ENCODE data around the gene ACVR1B.
"Not testable (repeated sequence)": the region's sequence is repeated elsewhere in the genome, so short reads cannot be mapped to it uniquely, and the experiment has no call there.

ACVR1B gene

GRCh38 chr12:51975196-51975595, 23.7 kb downstream of the ACVR1B start:
- Mint-ChIP-seq H3K4me1 (ENCODE audit: low read depth) (peaks cover 84% of the 10 kb centered on the region), H3K27me3 (no peaks in the 10 kb centered on the region), H3K9me3 (no peaks in the 10 kb centered on the region), H3K4me3 (no peak overlapping the region), H3K27ac (no peak overlapping the region), H3K36me3 (ENCODE audit: low read depth) (peaks cover 46% of the 10 kb centered on the region)
- intact Hi-C loops (cut with micrococcal nuclease), result loop anchor here (10.0 kb wide), 1 partner anchor 50 kb away; no protein-coding TSS in a partner anchor

- Mint-ChIP-seq H3K4me3 (no peak overlapping the region), H3K4me1 (ENCODE audit: low read depth) (peaks cover 75% of the 10 kb centered on the region), H3K27ac (no peak overlapping the region), H3K27me3 (no peaks in the 10 kb centered on the region), H3K36me3 (ENCODE audit: low read depth) (peaks cover 57% of the 10 kb centered on the region), H3K9me3 (no peaks in the 10 kb centered on the region)
- intact Hi-C loops (cut with micrococcal nuclease), result loop anchor here (10.0 kb wide), 1 partner anchor 52 kb away; no protein-coding TSS in a partner anchor
These were observed 25.1 kb downstream of the ACVR1B start for GRCh38 chr12:51976376-51977160.

- intact Hi-C loops (cut with micrococcal nuclease), result loop anchor here (10.0 kb wide), 1 partner anchor 53 kb away; no protein-coding TSS in a partner anchor
- Mint-ChIP-seq H3K27me3 (no peaks in the 10 kb centered on the region), H3K4me3 (no peak overlapping the region), H3K27ac (no peak overlapping the region), H3K4me1 (ENCODE audit: low read depth) (peaks cover 69% of the 10 kb centered on the region), H3K36me3 (ENCODE audit: low read depth) (peaks cover 65% of the 10 kb centered on the region), H3K9me3 (no peaks in the 10 kb centered on the region)
These were observed 25.8 kb downstream of the ACVR1B start for GRCh38 chr12:51977320-51977753.

GRCh38 chr12:51979306-51979705, 27.8 kb downstream of the ACVR1B start:
- H3K9me3 Mint-ChIP-seq, H3K4me3 Mint-ChIP-seq, H3K27me3 Mint-ChIP-seq, H3K27ac Mint-ChIP-seq: not testable (repeated sequence)
- intact Hi-C loops (cut with micrococcal nuclease), result loop anchor here (10.0 kb wide), 1 partner anchor 55 kb away; no protein-coding TSS in a partner anchor
- H3K36me3 Mint-ChIP-seq (ENCODE audit: low read depth), result peaks cover 82% of the 10 kb centered on the region
- peaks cover 50% of the 10 kb centered on the region for H3K4me1 Mint-ChIP-seq (ENCODE audit: low read depth)

GRCh38 chr12:51980051-51980808, 28.7 kb downstream of the ACVR1B start:
- H3K9me3 Mint-ChIP-seq, result no peaks in the 10 kb centered on the region
- intact Hi-C loops (cut with micrococcal nuclease), result loop anchor here (1.0 kb wide), 1 partner anchor 85 kb away; no protein-coding TSS in a partner anchor
- H3K36me3 Mint-ChIP-seq (ENCODE audit: low read depth), result peaks cover 86% of the 10 kb centered on the region
- H3K27ac Mint-ChIP-seq, result no peak overlapping the region
- peaks cover 41% of the 10 kb centered on the region for H3K4me1 Mint-ChIP-seq (ENCODE audit: low read depth)
- H3K4me3 Mint-ChIP-seq, result no peak overlapping the region
- no peaks in the 10 kb centered on the region for H3K27me3 Mint-ChIP-seq

- H3K9me3 Mint-ChIP-seq, result no peaks in the 10 kb centered on the region
- intact Hi-C loops (cut with micrococcal nuclease), result loop anchor here (1.0 kb wide), 1 partner anchor 85 kb away; no protein-coding TSS in a partner anchor
- H3K27ac Mint-ChIP-seq, result no peak overlapping the region
- H3K36me3 Mint-ChIP-seq (ENCODE audit: low read depth), result peaks cover 86% of the 10 kb centered on the region
- peaks cover 36% of the 10 kb centered on the region for H3K4me1 Mint-ChIP-seq (ENCODE audit: low read depth)
- no peak overlapping the region for H3K4me3 Mint-ChIP-seq
- H3K27me3 Mint-ChIP-seq, result no peaks in the 10 kb centered on the region
These were observed 29.3 kb downstream of the ACVR1B start for GRCh38 chr12:51980809-51981127.

GRCh38 chr12:51984657-51985056, 33.2 kb downstream of the ACVR1B start:
- intact Hi-C loops (cut with micrococcal nuclease), result no loop called here
- H3K4me1 Mint-ChIP-seq (ENCODE audit: low read depth), result peaks cover 12% of the 10 kb centered on the region
- peaks cover 69% of the 10 kb centered on the region for H3K36me3 Mint-ChIP-seq (ENCODE audit: low read depth)
- H3K9me3 Mint-ChIP-seq, result no peaks in the 10 kb centered on the region
- H3K4me3 Mint-ChIP-seq, result no peak overlapping the region
- H3K27ac Mint-ChIP-seq, result no peak overlapping the region
- H3K27me3 Mint-ChIP-seq, result no peaks in the 10 kb centered on the region

- Mint-ChIP-seq H3K27ac (no peak overlapping the region), H3K4me1 (ENCODE audit: low read depth) (peaks cover 9% of the 10 kb centered on the region), H3K27me3 (no peaks in the 10 kb centered on the region), H3K4me3 (no peak overlapping the region), H3K9me3 (no peaks in the 10 kb centered on the region), H3K36me3 (ENCODE audit: low read depth) (peaks cover 67% of the 10 kb centered on the region)
- intact Hi-C loops (cut with micrococcal nuclease), result no loop called here
These were observed 33.8 kb downstream of the ACVR1B start for GRCh38 chr12:51985154-51985835.

GRCh38 chr12:51986834-51987233, 35.3 kb downstream of the ACVR1B start:
- intact Hi-C loops (cut with micrococcal nuclease), result no loop called here
- Mint-ChIP-seq H3K4me3 (no peak overlapping the region), H3K36me3 (ENCODE audit: low read depth) (peaks cover 56% of the 10 kb centered on the region), H3K27ac (no peak overlapping the region), H3K9me3 (no peaks in the 10 kb centered on the region), H3K27me3 (no peaks in the 10 kb centered on the region), H3K4me1 (ENCODE audit: low read depth) (peaks cover 9% of the 10 kb centered on the region)

GRCh38 chr12:51992246-51992645, 40.7 kb downstream of the ACVR1B start:
- Mint-ChIP-seq H3K4me3 (no peak overlapping the region), H3K27ac (no peak overlapping the region), H3K9me3 (no peaks in the 10 kb centered on the region), H3K36me3 (ENCODE audit: low read depth) (peaks cover 57% of the 10 kb centered on the region), H3K27me3 (no peaks in the 10 kb centered on the region), H3K4me1 (ENCODE audit: low read depth) (peaks cover 18% of the 10 kb centered on the region)
- intact Hi-C loops (cut with micrococcal nuclease), result no loop called here

GRCh38 chr12:51994539-51994820, 43.0 kb downstream of the ACVR1B start:
- H3K9me3 Mint-ChIP-seq, result no peaks in the 10 kb centered on the region
- peaks cover 62% of the 10 kb centered on the region for H3K36me3 Mint-ChIP-seq (ENCODE audit: low read depth)
- H3K27ac Mint-ChIP-seq, result no peak overlapping the region
- intact Hi-C loops (cut with micrococcal nuclease), result no loop called here
- H3K4me3 Mint-ChIP-seq, result no peak overlapping the region
- H3K27me3 Mint-ChIP-seq, result no peaks in the 10 kb centered on the region
- H3K4me1 Mint-ChIP-seq (ENCODE audit: low read depth), result peaks cover 18% of the 10 kb centered on the region

- intact Hi-C loops (cut with micrococcal nuclease), result no loop called here
- Mint-ChIP-seq H3K27ac (no peak overlapping the region), H3K36me3 (ENCODE audit: low read depth) (peaks cover 65% of the 10 kb centered on the region), H3K4me1 (ENCODE audit: low read depth) (peaks cover 13% of the 10 kb centered on the region), H3K9me3 (no peaks in the 10 kb centered on the region), H3K4me3 (no peak overlapping the region), H3K27me3 (no peaks in the 10 kb centered on the region)
These were observed 43.5 kb downstream of the ACVR1B start for GRCh38 chr12:51994959-51995358.

- H3K36me3 Mint-ChIP-seq (ENCODE audit: low read depth), result peaks cover 59% of the 10 kb centered on the region
- H3K4me1 Mint-ChIP-seq (ENCODE audit: low read depth), result peaks cover 17% of the 10 kb centered on the region
- H3K4me3 Mint-ChIP-seq, result no peak overlapping the region
- H3K9me3 Mint-ChIP-seq, result no peaks in the 10 kb centered on the region
- intact Hi-C loops (cut with micrococcal nuclease), result no loop called here
- no peak overlapping the region for H3K27ac Mint-ChIP-seq
- no peaks in the 10 kb centered on the region for H3K27me3 Mint-ChIP-seq
These were observed 45.6 kb downstream of the ACVR1B start for GRCh38 chr12:51997136-51997535.

GRCh38 chr12:52003016-52003550, 51.6 kb downstream of the ACVR1B start:
- Mint-ChIP-seq H3K4me1 (ENCODE audit: low read depth) (peaks cover 57% of the 10 kb centered on the region), H3K4me3 (no peak overlapping the region), H3K27me3 (peaks cover 37% of the 10 kb centered on the region), H3K27ac (no peak overlapping the region), H3K9me3 (no peaks in the 10 kb centered on the region), H3K36me3 (ENCODE audit: low read depth) (peaks cover 8% of the 10 kb centered on the region)
- intact Hi-C loops (cut with micrococcal nuclease), result no loop called here
